Measurements from ENCODE around the gene MEG3. TPM values are rescaled to one million over a fixed set of nuclear protein-coding genes. Genes with fewer than 3 reads are reported as not detected.

The MEG3 gene
- total RNA-seq, 1 experiment from 2014 or later = not detected

DNA sequence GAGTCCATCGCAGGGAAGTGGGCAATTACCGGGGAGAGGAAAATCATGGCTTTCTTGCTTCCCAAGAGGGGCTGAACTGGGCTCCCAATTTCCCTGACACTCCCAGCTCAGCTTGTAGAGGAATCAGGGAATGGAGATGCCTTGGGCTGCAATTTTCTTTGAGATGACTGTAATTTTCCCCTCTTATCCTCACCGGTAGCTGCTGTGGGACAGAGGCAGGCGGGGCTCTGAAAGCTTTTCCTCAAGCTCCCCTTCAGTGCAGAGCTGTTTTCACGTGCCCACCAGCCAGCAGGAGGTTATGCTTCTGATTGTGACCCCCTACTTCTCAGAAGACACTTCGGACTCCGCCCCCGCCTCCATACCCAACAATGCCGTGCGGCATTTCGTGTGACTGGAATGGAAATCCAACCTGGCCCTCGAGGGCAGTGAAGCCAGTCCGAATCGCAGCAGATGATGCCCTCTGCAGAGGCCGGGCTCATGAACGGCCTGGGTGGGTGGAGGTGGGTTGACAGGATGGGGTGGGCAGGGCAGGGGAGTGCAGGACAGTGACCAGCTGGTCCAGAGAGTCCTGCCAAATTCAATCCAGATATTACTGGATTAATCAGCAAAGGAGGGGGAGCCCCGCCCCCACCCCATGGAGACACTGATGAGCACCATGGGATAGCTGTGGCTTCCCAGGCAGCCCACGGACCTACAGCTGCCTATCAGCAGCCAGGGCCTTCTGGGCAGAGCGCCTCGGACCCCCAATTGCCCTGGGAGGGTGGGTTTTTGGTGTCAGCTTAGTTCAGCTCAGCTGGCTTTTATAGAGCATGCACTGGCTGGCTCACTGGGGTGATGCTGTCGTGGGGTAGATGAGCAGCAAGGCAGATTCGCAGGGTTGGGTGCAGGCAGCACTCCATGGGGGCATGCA is 40.0 kb downstream of the MEG3 start:
- in situ Hi-C loops (cut with HindIII; ENCODE audit: low pct_unique_long_range_greater_than_20kb, low sequenced_read_pairs) = no loop called here
- no peak for DNase-seq (ENCODE audit: low read depth, low spot score)

DNA sequence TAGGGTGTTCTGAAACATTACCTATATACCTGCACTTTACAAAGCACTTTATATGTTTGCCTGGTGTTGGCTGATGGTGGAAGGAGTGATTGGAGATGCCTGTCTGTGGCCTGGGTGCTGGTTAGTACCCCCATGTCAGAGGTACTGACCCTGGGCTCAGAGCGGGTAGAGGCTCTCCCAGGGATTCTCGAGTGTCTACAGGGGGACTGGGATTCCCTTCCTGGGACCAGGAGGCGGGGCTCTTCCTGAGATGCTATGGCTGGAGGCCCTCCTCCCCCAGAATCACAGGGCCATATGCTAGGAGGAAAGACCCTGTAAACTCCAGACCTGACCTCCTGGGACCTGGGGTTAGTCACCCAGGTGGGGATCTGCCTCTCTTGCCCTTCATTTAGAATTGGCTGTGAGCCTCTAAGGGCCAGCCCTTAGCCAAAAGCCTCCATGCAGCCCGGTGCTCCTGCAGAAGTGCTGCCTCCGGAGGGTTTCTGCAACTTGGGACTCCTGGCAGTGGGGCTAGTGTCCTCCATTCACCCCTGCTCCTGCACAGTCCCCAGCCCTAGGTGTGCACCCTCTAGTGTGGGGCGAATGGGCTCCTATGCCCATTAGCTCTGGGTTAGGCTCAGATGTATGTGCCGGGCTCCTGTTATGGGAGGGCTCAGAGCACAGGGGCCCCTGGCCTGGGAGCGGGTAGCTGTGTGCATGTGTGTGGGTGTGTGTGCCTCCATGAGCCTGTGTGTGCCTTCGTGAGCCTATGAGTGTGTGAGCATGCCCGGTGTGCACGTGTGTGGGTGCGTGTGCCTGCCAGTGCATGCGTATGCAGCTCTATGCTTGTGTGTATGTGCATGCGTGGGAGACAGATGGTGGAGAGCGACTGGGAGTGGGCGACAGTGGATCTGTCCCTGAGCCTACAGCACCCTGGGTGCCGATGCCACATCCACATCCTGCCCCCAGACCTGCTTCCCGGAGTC is 41.0 kb downstream of the MEG3 start:
- DNase-seq (ENCODE audit: low read depth, low spot score) = no peak
- in situ Hi-C loops (cut with HindIII; ENCODE audit: low pct_unique_long_range_greater_than_20kb, low sequenced_read_pairs) = no loop called here

DNA sequence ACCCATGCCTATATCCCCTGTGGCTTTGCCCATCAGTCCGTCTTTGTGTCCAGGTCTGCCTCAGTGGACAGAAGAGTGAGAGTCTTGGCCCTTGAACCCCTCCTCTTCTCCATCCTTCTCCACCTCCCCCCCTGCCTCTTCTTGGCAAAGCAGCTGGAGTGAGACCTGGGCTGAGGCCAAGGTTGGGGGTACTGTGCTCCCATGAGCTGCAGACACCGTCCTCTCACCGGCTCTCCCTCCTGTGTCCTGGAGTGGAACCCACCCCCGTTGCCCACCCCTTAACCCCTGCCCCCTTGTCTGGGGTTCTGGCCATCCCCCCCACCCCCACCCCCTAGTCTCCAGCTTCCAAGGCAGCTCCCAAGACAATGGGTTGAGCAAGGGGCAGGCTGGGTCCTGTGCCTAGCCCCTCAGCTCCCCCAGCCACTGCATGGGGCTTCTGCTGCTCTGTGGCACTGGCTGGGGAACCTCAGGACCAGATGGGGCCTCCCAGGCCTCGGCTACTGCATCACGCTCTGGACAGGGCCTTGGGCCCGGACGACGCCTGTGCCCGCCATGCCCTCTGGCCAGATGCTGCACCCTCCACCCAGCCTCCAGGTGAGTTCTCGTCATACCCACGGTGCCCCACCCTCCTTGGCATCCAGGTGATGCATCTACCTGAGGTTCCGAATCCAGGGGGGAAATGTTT is 41.9 kb downstream of the MEG3 start:
- no peak for DNase-seq (ENCODE audit: low read depth, low spot score)
- in situ Hi-C loops (cut with HindIII; ENCODE audit: low pct_unique_long_range_greater_than_20kb, low sequenced_read_pairs) = no loop called here

DNA sequence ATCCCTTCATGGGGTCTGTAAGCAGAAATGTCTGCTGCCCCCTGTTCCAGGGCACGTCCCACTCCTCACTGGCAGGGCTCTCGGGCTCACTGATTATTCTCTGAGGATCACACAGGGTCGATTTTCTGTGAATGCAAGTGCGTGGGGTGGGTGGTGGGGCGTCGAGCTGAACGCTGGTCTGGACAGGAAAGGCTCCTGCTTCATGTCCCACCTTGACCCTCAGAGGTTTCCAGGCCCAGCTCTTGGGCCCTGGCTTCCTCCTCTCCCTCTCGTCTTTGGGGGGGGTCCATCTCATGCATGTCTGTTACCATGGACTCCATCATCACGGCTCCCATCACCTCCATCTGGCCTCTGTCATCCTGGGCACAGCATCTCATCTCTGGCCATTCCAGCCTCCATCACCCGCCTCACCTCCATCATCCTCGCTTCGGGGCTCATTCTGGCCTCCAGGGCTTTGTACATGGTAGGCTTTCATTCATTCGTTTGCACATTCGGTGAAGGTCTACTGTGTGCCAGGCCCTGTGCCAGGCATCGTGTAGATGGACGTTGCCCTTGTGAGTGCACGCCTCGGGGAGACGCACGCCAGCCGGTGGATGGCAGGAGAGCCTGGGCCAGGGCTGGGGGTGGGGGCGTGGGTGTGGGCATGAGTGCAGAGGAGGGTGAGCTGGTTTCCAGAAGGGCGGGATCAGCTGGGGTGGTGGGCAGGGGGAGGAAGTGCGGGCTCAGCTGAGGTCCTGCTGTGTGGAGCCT is 42.9 kb downstream of the MEG3 start:
- in situ Hi-C loops (cut with HindIII; ENCODE audit: low pct_unique_long_range_greater_than_20kb, low sequenced_read_pairs) = no loop called here
- DNase-seq (ENCODE audit: low read depth, low spot score) = no peak

DNA sequence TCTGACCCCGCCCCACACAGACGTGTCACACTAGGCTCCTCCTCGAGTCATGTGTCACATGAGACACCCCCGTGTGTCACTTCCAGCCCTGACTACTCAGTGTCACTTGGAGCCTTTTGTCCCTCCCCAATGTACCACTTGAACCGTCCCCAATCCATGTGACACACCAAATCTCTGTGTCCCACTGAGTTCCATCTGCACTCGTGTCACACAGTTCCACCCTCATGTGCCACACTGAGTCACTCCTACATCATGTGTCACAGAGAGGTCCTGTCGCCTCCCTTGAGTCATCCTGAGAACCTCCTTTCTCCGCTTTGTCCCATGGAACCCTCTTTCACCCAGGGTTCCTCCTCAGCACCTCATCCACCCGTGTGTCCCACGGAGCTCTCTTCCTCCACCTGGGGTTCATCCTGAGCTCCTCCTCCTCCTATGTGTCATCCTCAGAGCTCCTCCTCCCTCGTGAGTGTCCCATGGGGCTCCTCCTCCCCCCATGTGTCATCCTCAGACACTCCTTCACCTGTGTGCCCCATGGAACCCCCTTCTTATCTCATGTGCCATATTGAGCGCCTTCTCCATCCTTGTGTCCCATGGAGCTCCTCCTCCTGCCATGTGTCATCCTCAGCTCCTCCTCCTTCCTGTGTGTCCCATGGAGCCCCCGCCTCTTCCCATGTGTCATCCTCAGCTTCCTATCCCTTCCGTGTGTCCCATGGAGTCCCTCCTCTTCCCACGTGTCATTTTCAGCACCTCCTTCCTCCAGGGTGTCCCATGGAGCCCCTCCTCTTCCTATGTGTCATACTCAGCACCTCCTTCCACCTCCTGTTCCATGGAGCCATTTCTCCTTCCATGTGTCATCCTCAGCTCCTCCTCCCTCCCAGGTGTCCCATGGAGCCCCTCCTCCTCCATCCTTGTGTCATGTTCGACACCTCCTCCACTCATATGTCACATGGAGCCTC is 45.6 kb downstream of the MEG3 start:
- no peak for DNase-seq (ENCODE audit: low read depth, low spot score)
- in situ Hi-C loops (cut with HindIII; ENCODE audit: low pct_unique_long_range_greater_than_20kb, low sequenced_read_pairs) = no loop called here

DNA sequence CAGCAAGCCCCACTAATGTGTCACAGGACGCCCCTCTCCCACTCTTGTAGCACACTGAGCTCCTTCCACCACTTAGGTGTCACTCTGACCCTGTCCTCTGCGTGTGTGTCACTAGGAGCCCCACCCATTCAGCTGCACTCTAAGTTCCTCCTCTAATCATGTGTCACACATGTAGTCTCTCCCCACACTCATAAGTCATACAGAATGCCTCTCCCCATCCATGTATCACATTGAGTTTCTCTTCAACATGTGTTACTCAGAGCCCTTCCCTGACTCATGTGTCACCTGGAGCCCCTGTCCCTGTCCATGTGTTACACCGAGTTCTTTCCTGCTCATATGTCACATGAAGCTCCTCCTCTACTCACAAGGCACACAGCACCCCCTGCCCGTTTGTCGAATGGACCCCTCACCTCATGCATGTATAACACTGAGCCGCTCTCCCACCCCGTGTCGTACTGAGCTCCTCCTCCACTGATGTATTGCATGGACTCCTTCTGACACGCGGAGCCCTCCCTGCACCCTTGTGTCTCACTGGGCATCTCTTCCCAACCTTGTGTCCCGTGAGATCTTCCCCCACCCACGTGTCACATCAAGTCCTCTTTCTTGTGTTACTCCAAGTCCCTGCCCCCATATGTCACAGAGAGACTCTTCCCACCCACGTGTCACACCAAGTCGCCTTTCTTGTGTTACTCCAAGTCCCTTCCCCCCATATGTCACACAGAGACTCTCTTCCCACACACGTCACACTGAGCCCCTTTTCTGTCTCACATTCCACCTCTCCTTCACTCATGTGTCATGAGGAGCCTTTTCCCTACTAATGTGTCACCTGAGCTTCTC is 46.6 kb downstream of the MEG3 start:
- in situ Hi-C loops (cut with HindIII; ENCODE audit: low pct_unique_long_range_greater_than_20kb, low sequenced_read_pairs) = no loop called here
- no peak for DNase-seq (ENCODE audit: low read depth, low spot score)

DNA sequence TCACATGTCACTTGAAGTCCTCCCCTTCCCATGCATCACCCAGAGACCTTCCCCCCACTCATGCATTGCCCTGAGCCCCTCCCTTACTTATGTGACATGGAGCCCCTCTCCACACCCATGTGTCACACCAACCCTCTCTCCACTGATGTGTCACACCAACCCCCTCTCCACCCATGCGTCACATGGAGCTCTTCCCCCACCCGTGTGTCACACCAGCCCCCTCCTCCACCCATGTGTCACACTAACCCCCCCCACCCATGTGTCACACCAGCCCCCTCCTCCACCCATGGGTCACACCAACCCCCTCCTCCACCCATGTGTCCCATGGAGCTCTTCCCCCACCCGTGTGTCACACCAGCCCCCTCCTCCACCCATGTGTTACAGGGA is 47.2 kb downstream of the MEG3 start:
- in situ Hi-C loops (cut with HindIII; ENCODE audit: low pct_unique_long_range_greater_than_20kb, low sequenced_read_pairs) = no loop called here
- DNase-seq (ENCODE audit: low read depth, low spot score) = no peak

DNA sequence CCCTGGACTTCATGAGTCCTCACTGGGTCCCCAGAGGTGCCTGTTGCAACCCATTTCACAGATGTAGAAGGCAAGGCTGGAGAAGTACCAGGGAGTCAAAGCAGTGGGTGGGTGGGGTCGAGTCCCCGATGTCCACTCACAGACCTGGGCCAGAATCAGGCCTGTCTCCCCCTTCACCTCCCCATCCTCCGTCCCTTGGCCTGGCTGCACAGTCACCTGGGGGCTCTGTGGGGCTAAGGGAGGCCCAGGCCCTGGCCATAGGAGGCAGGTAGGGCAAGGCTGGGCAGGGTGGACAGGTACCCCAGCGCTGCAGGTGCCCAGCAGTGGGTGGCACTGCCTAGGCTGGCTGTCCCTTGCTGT is 48.1 kb downstream of the MEG3 start:
- in situ Hi-C loops (cut with HindIII; ENCODE audit: low pct_unique_long_range_greater_than_20kb, low sequenced_read_pairs) = no loop called here
- DNase-seq (ENCODE audit: low read depth, low spot score) = no peak

DNA sequence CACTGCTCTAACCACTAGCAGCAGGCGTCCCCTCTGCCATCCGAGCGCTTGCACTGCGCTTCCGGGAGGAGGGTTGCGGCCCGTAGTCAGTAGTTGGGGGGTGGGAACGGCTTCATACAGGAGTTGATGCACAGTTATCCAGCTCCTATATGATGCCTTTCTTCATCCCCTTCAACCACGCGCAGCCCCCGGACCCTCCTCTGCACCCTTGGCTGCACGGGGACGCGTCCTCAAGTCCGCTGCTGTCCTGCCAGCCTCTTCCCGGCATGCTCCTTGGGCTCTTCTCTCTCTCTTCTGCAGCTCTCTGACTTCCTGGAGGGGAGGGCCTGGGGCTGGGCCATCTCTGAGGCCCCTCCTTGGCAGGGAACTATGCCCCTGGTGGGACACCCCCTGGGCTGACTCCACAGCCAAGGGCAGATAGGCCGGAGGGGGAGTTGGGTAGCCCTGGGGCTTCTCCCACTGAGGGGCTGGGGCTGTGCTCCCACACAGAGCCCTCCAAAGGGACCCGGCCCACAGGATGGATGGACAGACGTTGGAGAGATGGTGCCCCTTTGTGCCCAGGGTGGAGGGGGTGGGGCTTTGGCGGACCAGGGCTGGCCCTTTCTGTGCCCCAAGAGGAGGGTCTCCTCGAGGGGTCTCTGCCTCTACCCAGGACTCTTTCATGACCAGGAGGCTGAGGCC is 48.6 kb downstream of the MEG3 start:
- no peak for DNase-seq (ENCODE audit: low read depth, low spot score)

DNA sequence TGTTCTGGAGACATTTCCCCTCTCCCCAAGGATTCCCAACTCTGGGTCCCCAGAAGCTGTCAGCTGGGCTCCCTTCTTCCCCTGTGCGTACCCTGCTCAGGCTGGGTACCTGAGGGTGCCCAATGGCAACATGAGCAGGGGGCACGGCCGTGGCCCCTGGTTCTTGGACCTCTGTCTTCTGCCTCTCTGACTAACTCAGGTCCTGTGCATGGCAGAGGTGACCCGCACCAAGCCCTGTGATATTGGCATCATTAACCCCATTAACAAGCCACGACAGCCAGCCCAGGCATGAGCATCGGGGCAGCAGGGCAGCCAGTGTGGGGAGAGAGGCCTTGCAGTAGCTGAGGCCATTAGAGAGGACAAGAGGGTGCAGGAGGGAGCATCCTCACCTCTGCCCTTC is 49.2 kb downstream of the MEG3 start:
- no peak for DNase-seq (ENCODE audit: low read depth, low spot score)
- in situ Hi-C loops (cut with HindIII; ENCODE audit: low pct_unique_long_range_greater_than_20kb, low sequenced_read_pairs) = no loop called here

More for the DNA sequence above, 48.6 kb downstream of the MEG3 start:
- in situ Hi-C loops (cut with HindIII; ENCODE audit: low pct_unique_long_range_greater_than_20kb, low sequenced_read_pairs) = no loop called here

DNA sequence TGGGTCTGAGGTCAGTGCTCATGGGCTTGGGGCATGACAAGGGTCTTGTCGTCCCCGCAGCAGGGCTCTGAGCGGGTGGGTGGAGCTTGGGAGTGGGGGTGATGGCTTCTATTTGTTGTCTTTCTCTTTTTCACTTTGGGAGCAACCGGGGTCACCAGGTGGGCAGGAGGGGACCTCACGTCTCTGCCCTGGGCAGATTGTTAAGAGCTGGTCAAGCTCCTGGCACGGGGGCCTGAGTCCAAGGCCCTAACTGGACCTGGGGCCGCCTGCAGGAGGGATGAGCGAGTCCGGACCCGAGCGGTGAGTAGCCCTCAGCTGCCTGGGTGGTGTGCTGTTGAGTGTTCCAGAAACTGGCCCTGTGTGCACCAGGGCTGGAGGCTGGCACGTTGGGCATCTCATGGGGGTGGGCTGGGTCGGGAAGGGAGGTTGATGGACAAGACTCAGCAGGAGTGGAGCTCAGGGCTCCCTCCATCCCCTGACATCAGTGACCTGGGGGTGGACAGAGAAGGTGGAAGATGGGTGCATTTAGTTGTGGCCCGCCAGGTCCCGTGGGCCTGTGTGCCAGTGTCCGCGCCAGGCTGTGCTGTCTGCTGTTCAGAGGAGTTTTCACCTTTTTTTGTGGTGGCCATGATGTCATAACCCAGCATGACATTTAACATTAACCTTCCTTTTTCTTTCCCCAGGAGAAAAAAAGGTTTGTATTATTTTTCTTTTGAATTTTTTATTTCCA is 50.1 kb downstream of the MEG3 start:
- DNase-seq (ENCODE audit: low read depth, low spot score) = no peak
- in situ Hi-C loops (cut with HindIII; ENCODE audit: low pct_unique_long_range_greater_than_20kb, low sequenced_read_pairs) = no loop called here

DNA sequence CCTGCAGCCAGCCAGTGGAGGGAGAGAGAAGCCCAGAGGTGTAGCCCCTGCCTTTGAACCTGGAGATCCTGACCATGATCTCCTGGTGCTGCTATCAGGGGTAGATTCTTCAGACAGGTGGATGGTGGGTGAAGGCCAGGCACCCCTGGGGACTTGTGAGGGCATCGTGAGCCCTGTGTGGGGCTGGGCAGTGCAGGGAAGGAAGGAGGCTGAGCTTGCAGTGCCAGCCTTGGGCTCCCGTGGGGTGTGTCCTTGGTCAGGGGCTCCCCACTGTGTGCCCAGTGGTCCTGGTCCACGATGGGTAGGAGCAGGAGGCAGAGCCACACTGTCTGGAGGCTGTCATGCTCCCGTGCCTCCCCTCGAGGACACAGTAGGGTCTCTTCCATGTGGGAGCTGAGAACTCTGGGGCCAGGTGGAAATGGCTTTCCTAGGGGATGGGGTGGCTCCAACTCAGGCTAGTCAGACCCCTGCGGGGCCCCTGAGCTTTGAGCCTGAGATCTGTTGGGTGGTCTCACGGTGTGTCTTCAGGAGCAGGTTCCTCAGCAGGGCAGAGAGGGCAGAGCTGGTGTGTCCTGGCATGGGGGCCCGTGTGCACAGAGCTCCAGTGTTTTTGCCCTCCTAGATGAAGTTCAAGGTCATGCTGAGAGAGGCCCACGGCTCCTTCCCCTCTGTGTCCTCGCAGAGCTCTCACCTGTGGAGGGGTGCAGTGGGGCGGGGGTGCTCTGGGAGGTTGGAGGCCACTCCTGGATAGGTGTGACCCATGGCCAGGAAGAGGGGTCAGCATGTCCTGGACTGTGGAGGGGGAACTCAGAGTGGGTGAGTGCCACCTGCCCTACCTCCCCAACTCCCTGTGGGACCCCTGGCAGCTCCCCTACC is 52.6 kb downstream of the MEG3 start:
- no peak for DNase-seq (ENCODE audit: low read depth, low spot score)
- in situ Hi-C loops (cut with HindIII; ENCODE audit: low pct_unique_long_range_greater_than_20kb, low sequenced_read_pairs) = no loop called here

DNA sequence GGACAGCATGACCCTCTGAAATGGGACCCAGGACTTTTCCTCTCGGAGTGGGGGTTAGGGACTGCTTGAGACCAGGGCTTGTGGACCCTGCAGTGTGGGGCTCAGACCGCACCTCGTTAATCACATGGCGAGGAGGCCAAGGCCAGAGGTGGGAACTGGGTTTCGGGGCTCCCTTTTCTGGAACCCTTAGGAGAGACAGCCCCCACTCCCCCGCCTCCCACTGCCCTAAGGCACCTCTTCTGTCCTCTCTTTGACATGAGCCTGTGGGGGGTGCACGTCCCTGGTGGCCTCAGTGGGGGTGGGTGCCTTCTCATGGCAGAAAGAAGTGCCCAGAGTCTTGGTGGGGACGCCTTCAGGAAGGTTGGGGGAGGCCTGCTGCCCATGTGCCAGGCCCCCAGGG is 53.3 kb downstream of the MEG3 start:
- in situ Hi-C loops (cut with HindIII; ENCODE audit: low pct_unique_long_range_greater_than_20kb, low sequenced_read_pairs) = no loop called here
- no peak for DNase-seq (ENCODE audit: low read depth, low spot score)

DNA sequence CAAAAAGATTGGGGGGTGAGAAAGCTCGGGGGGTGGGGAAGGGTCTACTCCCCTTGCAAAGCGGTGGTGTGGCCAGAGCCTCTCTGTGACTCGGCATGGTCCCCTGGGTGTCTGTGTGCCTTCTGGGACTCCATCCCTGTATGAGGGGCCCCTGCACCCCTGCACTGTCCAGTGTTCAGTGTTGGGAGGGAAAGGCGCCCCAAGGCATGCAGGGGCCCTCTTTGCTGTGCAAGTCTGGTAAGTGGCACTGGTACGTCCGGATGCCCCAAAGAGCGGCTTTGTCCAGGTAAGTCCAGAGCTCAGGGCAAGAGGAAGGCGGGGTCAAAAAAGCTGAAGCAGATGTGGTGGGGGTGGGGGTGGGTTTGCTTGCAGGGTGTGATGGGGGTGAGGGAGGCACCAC is 53.9 kb downstream of the MEG3 start:
- DNase-seq (ENCODE audit: low read depth, low spot score) = no peak
- in situ Hi-C loops (cut with HindIII; ENCODE audit: low pct_unique_long_range_greater_than_20kb, low sequenced_read_pairs) = no loop called here

Data from SK-MEL-5 (cell line).